GM19452 (cell line): ENCODE measurements around the gene ABHD5.

Source experiments
- ATAC-seq: cut with Tn5 transposase; IDR thresholded peaks from one replicate; pipeline ENCODE4 v1.9.1; 2021; ENCODE audit not compliant: unreplicated experiment

The ABHD5 gene

GRCh38 chr3:43753741-43754715 lies 63.3 kb downstream of the ABHD5 start:
- ATAC-seq: no peak

GRCh38 chr3:43755516-43756200 lies 64.9 kb downstream of the ABHD5 start:
- ATAC-seq: no peak

DNA sequence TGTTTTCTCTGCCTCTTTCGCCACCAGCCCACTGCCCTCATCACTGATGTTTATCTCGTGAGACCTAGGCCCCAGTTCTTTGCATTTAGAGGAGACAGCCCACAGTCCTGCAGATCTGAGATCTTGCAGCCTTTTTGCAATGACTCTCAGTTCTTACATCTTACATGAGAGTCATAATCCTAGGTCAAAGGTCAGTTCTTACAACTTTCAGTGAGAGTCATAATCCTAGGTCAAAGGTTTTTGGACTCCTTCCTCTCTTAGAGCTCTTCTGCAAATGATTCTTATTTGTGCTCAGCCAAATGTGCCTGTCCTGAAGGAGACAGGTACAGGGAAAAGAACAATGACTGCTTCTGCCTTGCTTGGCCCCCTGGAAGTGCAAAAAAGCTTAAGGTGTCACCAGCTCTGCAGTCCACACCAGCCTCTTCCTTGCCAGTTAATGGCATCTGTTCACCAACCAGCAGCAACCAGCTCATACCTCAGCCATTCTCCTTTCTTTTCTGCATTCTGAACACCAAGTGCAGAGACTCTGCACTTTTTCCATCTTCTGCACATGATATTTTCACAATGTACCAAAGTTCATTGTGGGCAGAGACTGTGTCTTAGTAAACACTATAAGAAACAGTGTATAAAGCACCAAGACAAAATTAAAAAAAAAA lies 67.1 kb downstream of the ABHD5 start:
- ATAC-seq: no peak

- ATAC-seq: no peak
These were observed 68.0 kb downstream of the ABHD5 start for GRCh38 chr3:43758592-43759225.

- no peak for ATAC-seq
These were observed 68.6 kb downstream of the ABHD5 start for GRCh38 chr3:43759297-43759782.

- no peak for ATAC-seq
These were observed 69.2 kb downstream of the ABHD5 start for GRCh38 chr3:43759938-43760337.

GRCh38 chr3:43760938-43761337 lies 70.2 kb downstream of the ABHD5 start:
- ATAC-seq: no peak

DNA sequence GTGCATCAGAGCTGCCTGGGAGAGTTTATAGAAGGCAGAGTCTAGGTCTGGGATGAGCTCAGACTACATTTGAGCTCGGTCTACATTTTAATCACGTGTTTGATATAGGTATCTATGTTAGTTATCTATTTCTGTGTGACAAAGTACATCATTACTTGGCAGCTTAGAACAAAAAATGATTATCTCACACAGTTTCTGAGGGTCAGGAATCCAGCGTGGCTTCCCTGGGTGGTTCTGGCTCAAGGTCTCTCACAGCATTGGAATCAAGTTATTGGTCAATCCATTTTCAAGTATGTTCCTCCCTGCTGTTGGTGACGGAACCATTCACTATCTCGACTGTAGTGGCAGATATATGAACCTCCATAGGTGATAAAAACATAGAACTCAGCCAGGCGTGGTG lies 71.7 kb downstream of the ABHD5 start:
- no peak for ATAC-seq

- ATAC-seq: no peak
These were observed 73.3 kb downstream of the ABHD5 start for GRCh38 chr3:43764056-43764455.

DNA sequence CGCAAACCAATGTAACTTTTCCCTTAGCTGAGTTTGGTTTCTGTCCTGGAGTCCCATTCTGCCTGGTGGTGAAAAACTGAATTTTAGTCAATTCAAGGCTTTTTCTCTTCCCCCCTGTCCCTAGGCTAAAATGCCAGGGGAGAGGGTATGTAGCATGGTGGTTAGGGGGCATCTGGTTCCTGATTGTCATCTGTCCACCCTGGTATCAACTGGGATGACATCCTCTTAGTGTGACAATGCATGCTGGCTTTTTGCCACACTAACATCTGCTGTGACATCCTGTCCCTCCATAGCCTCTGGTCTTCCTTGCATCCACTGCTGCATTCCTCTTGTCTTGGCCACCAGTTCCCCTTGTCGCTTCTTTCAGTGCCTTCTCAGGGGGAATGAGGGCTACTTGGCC lies 73.7 kb downstream of the ABHD5 start:
- no peak for ATAC-seq

- ATAC-seq: no peak
These were observed 74.8 kb downstream of the ABHD5 start for GRCh38 chr3:43765521-43765971.

DNA sequence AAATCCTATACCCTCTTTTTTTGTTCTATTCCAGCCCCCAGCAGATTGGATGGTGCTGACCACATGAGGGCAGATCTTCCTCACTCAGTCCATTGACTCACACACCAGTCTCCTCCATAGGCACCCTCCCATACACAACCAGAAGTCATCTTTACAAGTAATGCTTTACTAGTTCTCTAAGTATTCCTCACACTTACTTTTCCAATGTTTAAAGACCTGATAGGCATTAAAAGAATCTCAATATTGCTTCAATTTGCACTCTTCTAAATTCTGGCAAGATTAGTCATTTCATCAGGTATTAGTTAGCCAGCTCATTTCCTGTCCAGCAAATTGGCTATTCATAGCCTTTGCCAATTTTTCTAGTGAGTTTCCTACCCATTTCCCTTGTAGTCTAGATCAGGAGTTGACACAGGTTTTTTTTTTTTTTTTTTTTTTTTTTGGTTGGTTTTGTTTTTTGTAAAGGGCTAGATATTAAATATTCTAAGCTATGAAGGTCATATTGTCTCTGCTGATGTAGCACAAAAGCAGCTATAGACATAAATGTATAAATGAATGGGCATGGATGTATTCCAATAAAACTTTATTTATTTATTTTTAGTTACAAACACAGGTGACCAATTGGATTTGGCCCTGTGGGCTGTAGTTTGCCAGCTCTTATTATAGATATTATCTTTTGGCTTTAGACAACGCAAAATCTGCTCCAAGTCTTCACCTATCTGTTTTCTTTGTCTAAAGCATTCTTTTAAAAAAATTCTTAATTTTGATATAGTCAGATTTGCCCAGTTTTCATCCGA lies 76.1 kb downstream of the ABHD5 start:
- no peak for ATAC-seq

GRCh38 chr3:43768381-43768973 lies 77.7 kb downstream of the ABHD5 start:
- ATAC-seq: no peak

DNA sequence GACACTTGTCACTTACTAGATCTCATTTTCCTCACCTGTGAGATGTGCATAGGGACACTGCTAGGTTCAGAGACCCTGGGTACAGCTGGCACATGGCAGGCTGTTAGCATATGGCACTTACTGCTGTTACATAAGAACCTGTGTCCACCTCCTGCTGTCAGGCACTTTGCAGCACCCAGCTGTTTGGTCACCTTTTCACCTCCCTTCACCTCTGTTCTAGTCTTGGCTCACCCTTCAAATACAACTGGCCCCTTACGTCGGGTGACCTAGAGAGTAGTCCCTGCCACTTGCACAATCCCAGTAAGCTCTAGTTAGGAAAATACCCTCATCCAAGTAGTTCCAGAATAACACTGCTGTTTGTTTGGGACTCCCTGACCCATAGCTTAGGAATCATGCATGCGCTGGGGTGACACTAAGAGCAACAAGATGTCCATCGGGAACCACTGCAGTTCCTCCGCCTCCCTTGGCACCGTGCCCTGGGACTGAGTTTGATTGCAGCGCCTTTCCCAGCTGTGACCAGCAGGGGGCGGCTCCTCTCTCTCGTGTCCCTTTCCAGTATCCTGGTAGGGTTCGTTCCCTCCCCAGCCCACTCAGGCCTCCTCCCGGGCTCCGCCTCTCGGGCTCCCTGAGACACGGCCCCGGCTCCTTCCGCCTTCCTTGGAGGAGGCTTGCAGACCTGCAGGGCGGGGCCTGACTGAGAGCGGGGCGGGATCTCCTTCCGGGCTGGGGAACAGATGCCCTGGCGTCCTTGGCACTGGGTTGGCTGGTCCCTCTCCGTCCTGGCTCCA lies 78.6 kb downstream of the ABHD5 start:
- ATAC-seq: no peak

GRCh38 chr3:43769885-43770425 lies 79.2 kb downstream of the ABHD5 start:
- ATAC-seq: no peak

GRCh38 chr3:43770426-43771103 lies 79.8 kb downstream of the ABHD5 start:
- no peak for ATAC-seq

DNA sequence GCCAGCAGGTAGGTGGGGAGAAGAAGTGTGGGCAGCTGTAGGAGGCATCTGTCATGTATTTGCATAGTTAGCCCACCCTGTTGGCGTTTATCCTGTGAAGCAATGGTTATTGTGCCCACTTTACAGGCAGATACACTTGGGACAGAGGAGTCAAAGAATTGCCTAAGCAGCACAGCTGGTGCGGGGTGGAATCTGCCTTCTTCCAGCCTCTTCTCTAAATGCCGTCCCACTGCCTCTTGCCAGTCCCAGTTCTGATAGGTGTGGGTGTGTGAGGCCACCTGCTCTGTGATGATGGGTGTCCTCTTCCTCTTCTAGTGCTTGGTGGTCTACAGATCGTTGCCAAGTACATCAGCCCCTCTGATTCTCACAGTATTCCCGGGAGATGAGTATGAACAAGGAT lies 80.9 kb downstream of the ABHD5 start:
- ATAC-seq: no peak
